DMS153 (cell line): ENCODE data around the gene GABRA5.
"Not testable (repeated sequence)": the region's sequence is repeated elsewhere in the genome, so short reads cannot be mapped to it uniquely, and the experiment has no call there.

ENCODE experiments used
- DNase-seq: peaks from one replicate; lab custom pipeline; 2025; lab: John Stamatoyannopoulos, UW

Gene GABRA5

GRCh38 chr15:26877831-26878230 is 11.0 kb downstream of the GABRA5 start:
- DNase-seq: no peak

- DNase-seq: no peak
Measured at GRCh38 chr15:26879706-26880105, 12.8 kb downstream of the GABRA5 start.

GRCh38 chr15:26882112-26882511 is 15.2 kb downstream of the GABRA5 start:
- no peak for DNase-seq

GRCh38 chr15:26882616-26883365 is 15.9 kb downstream of the GABRA5 start:
- no peak for DNase-seq

- no peak for DNase-seq
Measured at GRCh38 chr15:26883466-26883865, 16.6 kb downstream of the GABRA5 start.

- DNase-seq: no peak
Measured at GRCh38 chr15:26886566-26886965, 19.7 kb downstream of the GABRA5 start.

- DNase-seq: no peak
Measured at GRCh38 chr15:26887926-26888666, 21.2 kb downstream of the GABRA5 start.

GRCh38 chr15:26888761-26889160 is 21.9 kb downstream of the GABRA5 start:
- no peak for DNase-seq

- peak; percentile 42 for DNase-seq
Measured at GRCh38 chr15:26889298-26889898, 22.5 kb downstream of the GABRA5 start.

- DNase-seq: no peak
Measured at GRCh38 chr15:26890451-26890850, 23.6 kb downstream of the GABRA5 start.

GRCh38 chr15:26890988-26891387 is 24.1 kb downstream of the GABRA5 start:
- no peak for DNase-seq

GRCh38 chr15:26891448-26892181 is 24.8 kb downstream of the GABRA5 start:
- DNase-seq: peak; percentile 51

- no peak for DNase-seq
Measured at GRCh38 chr15:26892182-26892518, 25.3 kb downstream of the GABRA5 start.

GRCh38 chr15:26892678-26893077 is 25.8 kb downstream of the GABRA5 start:
- no peak for DNase-seq

- no peak for DNase-seq
Measured at GRCh38 chr15:26893351-26894065, 26.6 kb downstream of the GABRA5 start.

- no peak for DNase-seq
Measured at GRCh38 chr15:26894181-26894580, 27.3 kb downstream of the GABRA5 start.

GRCh38 chr15:26895346-26895745 is 28.5 kb downstream of the GABRA5 start:
- not testable (repeated sequence) for DNase-seq

- DNase-seq: no peak
Measured at GRCh38 chr15:26899658-26900057, 32.8 kb downstream of the GABRA5 start.

GRCh38 chr15:26901041-26901440 is 34.2 kb downstream of the GABRA5 start:
- DNase-seq: no peak

GRCh38 chr15:26910715-26911114 is 43.9 kb downstream of the GABRA5 start:
- DNase-seq: no peak

- no peak for DNase-seq
Measured at GRCh38 chr15:26921433-26921832, 54.6 kb downstream of the GABRA5 start.

- DNase-seq: no peak
Measured at GRCh38 chr15:26926081-26926480, 59.2 kb downstream of the GABRA5 start.
